Middle frontal gyrus (tissue), 1 donor: Measurements from ENCODE around the gene ZNF20.
"Not testable (repeated sequence)": the region's sequence is repeated elsewhere in the genome, so short reads cannot be mapped to it uniquely, and the experiment has no call there.

Experiments
- DNase-seq: peaks from one replicate; pipeline ENCODE4 v3.0.0-alpha.2; 2015; ENCODE audit warnings: low spot score; ENCODE audit errors: extremely low spot score

Gene ZNF20

DNA sequence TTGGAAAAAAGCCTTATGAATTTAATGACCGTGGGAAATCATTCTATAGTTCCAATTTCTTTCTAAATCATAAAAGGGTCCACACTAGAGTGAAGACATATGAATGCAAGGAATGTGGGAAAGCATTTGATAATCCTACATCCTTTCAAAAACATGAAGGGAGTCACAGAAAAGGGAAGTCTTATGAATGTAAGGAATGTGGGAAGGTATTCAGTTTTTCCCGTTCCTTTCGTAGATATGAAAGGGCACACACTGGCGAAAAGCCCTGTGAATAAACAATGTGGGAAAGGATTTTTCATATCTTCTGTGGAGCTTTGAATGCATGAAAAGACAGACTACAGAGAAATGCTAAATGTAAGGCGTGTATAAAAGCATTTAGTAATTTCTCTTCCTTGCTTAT is 27.0 kb downstream of the ZNF20 start:
- no peak for DNase-seq

DNA sequence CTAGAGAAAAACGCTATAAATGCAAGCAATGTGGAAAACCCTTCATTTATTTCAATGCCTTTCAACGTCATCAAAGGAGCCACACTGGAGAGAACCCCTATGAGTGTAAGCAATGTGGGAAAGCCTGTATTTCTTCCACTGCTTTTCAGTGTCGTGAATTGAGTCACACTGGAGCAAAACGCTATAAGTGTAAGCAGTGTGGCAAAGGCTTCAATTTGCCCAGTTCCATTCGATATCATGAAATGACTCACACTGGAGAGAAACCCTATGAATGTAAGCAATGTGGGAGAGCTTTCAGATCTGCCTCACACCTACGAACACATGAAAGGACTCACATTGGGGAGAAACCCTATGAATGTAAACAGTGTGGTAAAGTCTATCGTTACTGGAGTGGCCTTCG is 27.4 kb downstream of the ZNF20 start:
- DNase-seq: no peak

DNA sequence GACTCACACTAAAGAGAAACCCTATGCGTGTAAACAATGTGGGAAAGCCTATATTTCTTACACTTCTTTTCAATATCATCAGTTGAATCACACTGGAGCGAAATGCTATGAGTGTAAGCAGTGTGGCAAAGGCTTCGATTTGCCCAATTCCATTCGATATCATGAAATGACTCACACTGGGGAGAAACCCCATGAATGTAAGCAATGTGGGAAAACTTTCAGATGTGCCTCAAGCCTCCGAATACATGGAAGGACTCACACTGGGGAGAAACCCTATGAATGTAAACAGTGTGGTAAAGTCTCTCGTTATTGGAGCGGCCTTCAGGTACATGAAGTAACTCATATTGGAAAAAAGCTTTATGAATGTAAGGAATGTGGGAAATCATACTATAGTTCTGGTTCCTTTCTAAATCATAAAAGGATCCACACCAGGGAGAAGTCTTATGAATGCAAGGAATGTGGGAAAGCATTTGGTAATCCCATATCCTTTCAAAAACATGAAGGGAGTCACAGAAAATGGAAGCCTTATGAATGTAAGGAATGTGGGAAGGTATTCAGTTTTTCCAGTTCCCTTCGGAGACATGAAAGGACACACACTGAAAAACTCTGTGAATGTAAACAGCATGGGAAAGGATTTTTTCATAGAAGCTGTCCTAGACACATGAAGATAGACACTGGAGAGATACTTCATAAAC is 28.1 kb downstream of the ZNF20 start:
- DNase-seq: no peak

DNA sequence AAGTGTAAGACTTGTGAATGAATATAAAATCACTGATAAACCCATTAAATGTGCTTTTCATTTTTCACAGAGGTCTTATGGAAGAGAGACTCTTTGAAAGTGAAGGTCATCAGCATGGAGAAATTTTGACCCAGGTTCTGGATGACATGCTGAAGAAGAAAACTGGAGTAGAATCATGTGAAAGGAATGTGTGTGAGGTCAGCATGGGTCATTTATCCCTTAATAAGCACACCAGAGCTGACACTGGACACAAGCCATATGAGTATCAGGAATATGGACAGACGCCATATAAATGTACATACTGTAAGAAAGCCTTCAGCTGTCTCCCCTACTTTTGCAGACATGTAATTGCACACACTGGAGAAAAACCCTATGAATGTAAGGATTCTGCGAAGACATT is 29.0 kb downstream of the ZNF20 start:
- no peak for DNase-seq

DNA sequence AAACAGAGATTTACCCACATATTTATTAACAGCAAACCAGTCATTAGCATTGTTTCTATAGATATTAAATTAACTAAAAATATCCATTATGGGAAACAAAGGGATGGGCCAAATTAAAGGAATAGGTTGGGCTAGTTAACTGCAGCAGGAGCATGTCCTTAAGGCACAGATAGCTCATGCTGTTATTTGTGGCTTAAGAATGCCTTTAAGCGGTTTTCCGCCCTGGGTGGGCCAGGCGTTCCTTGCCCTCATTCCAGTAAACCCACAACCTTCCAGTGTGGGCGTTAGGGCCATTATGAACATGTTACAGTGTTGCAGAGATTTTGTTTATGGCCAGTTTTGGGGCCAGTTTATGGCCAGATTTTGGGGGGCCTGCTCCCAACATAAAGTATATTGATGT is 36.2 kb downstream of the ZNF20 start:
- not testable (repeated sequence) for DNase-seq

DNA sequence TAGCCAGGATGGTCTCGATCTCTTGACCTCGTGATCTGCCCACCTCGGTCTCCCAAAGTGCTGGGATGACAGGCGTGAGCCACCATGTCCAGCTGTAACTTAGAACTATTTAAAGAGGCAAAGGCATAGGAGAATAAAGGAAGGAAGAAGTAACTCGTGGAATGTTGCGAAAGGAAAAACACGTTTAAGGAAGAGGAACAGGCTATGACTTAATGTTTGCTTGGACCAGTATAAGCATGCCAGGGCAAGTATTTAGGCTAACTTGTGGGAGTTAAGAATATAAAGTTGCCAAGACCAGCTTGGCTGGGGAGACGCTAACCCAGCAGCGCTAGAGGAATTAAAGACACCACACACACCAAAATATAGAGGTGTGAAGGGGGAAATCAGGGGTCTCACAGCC is 42.1 kb downstream of the ZNF20 start:
- no peak for DNase-seq

DNA sequence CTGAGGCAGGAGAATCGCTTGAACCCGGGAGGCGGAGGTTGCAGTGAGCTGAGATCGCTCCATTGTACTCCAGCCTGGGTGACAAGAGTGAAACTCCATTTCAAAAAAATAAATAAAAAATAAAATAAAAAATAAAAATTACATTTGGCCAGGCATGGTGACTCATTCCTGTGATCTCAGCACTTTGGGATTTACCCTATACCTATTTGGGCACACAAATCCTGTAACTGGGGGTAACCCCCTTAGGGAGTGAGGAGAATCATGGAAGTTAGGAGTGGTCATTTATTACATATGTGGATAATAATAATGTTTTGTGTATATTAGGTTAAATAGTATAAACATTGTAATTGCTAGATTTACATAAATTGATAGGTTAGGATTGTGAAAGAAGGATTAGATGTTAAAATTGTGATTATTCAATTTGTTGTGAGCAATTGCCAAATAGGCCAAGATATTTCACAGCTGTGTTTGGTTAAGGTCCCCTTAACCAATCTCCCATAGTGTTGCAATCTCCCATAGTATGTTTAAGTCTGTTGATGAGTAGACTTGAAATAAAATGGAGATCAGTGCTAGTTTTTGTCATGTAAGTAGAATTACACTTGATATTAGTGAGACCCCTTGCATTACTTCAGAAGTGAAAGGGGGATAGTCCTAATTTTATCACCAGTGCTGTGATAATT is 44.9 kb downstream of the ZNF20 start:
- no peak for DNase-seq

DNA sequence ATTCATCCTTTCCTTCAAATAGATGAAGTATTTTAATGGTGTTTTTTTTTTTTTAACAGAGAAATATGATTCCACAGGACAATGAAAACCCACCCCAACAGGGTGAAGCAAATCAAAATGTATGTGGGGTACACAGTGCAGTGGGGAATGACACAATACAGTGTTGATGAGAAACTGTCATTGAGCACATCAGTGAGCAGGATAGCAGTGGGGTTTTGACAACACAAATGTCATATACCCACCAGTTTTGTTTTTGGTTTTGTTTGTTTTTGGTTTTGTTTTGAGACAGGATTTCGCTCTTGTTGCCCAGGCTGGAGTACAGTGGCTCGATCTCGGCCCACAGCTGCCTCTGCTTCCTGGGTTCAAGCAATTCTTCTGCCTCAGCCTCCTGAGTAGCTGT is 46.4 kb downstream of the ZNF20 start:
- no peak for DNase-seq

DNA sequence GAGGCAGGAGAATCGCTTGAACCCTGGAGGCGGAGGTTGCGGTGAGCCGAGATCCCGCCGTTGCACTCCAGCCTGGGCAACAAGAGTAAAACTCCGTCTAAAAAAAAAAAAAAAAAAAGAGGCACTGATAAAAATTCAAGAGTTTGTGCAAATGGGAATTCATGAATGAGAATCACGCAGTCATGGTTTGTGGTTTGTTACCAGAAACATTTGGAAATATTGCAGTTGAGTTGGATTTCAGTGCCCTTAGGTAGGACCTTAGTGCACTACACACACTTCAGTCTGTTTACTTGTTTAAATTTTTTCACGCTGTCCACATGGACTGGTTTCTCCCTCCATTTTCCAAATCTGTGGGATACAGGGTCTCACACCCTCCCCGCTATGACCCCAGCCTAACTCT is 47.2 kb downstream of the ZNF20 start:
- DNase-seq: no peak

DNA sequence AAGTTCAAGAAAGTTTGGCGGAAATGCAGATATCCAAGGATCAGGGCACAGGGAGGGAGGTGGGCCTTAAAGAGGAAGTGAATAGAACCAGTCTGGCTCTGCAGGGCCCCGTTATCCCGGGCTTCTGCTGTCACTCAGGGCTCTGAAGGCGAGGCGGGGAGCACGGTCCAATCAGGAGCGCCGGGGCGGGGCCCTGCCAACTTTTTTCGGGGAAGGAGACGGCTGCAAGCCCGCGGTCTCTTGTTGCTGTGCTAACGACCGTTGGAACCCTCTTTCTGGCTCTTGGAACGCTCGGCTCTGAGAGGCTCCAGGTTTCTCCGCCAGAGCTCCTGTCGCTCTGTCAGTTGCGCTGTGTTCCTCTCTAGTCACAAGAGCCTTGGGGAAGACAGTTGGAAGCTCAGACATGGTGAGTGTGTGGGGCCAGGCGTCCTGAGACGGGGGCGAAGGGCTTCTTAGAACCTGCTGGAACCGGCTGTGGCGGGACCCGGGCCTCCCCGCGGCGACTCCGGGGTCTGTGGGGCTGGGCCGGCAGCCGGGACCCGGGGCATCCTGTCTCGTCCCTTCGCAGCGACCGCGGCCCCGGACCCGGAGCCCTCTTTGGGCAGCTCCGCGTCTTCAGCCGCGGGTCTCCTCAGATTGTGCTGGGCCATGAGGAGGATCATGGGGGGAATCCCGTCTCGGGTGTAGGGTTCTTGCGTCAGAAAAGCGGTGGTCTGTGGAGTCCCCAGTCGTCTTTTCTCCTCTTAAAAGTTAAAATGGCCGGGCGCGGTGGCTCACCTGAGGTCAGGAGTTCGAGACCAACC is 47.9 kb downstream of the ZNF20 start:
- peak; percentile 3 for DNase-seq

DNA sequence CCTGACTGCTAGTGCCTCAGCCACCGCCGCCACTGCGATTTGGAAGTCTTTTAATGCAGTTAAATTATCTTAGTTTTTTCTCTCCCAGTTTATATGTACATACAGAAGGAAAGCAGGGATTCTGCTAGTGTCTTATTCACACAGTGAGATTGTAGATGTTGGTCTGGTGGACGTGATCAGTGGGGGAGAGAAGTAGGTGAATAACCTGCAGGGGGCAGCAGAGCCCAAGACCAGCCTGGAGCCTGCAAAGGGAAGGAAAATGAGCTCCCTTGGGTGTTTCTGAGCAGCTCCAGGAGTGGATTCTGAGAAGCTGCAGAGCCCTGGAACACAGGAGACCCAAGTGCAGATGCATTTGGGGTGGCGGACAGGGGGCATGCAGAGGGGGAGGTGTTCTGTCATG is 49.3 kb downstream of the ZNF20 start:
- no peak for DNase-seq

DNA sequence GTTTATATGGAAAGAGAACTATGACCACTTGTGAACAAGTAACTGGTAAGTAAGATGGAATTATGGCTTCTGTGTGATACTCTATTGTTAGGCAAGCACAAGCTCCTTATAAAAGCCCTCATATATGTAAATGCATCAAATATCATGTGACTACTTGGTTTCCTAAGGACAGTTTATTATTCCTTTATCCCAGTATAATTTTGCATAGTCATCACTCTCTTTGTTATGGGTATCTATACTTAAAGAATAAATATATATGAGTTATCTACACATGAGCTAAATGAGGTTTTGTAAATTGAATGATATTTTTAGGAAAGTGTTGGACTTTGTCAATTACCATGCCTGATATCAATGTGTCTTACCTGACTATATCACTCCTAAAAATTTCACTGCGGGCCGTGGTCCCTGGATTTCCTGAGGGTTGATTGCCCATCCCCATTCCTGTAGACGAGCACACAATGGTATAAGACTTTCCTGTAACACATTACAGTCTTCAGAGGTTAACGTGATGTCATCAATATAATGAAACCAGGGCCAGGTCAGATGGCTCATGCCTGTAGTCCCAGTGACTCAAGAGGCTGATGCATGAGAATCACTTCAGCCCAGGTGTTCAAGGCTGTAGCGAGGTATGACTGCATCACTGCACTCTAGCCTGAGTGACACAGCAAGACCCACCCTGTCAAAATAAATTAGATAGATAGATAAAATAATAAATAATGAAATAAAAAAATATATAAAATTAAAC is 54.9 kb downstream of the ZNF20 start:
- DNase-seq: no peak

DNA sequence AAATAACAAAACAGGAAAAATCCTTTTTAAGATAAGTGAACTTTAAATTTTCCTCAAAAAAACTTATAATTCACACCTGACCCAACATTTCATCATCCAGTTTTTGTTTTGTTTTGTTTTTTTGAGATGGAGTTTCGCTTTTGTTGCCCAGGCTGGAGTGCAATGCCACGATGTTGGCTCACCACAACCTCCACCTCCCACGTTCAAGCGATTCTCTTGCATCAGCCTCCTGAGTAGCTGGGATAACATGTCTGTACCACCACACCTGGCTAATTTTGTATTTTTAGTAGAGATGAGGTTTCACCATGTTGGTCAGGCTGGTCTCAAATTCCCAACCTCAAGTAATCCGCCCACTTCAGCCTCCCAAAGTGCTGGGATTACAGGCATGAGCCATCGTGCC is 56.8 kb downstream of the ZNF20 start:
- DNase-seq: not testable (repeated sequence)
